NK-92 (cell line): ENCODE measurements around the gene VPS41.

Experiments used
- DNase-seq: peaks from one replicate; lab custom pipeline; 2025; ENCODE audit not compliant: unreplicated experiment; lab: John Stamatoyannopoulos, UW

The VPS41 gene

DNA sequence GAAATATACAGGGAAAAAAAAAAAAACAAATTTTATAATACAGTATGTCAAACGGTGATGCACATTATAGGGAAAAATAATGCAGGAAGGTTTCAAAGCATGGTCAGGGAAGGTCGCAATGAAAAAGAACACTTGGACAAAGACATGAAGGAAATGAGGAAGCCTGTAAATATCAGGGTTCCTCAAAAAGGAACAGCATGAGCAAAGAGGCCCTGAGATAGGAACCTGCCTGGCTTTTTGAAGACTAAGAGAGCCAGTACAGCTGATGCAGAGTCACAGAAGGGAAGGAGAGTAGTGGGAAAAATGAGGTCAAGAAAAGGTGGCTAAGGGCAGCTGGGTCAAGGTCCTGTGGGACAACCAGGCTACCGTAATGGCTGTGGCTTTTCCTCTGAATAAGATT is 1.9 kb downstream of the VPS41 start:
- DNase-seq = no peak

DNA sequence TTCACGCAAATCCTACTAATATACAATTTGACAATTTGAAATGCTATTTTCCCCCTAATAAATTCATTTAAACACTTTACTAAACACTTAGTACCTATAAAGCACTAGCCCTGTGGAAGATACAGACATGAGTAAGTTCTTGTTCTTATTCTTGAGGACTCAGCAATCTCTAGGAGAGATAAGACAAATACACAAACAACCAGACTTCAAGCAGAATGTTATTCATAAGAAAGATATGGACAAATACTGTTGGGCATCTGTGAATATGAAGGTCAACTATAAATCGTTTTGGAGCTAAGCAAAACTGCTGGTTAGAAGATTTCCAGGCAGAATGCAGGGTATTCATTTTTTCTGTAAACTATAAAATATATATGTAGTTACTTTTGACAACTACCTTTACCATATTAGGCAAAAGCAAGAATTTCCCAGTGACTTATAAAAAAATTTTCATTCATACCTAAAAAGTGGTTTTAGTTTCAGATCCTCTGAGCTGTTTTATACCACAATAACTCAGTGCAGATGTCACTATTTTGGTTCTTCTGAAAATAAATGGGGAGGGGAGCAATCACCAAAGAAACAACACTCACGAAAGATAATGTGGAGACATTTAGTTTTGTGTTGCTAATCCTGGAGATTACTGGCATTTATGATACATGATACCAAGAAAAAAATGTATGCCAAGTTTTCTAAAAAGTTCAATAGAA is 3.8 kb downstream of the VPS41 start:
- no peak for DNase-seq

DNA sequence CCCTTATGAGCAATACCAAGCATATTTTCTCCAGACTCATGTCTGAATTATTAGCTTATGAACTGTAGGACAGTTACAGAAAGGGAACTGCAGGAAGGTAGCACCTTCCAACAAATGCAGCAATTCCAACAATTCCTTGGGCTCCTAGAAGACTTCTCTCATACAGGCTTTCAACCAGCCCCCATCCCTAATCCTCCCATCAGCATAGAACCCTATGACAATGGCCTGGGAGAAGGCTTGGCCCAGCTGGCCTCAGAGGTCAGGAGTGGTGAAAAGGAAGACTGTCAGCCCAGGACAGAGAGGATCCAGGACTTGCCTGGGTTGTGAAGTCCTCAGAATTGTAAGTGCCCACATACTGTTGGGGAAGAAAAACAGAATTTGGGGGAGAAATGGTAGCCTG is 5.9 kb downstream of the VPS41 start:
- no peak for DNase-seq

DNA sequence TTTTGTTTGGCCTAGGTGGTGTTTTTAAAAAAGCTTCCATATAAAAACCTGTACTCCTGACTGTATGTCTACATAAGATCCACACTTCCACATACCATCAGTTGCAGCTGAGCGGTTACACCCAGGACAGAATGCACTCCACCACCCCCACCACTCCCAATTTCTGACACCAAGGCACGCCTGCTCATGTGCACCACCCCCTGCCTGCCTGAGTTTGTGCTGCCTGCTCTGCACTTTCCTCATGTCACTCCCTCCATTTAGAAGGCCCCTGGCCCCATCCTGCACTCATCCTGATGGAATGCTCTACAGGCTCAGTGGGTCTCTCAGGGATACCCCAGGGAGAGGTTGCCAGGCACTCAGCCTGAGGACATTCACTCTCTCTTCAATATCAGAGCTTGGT is 6.5 kb downstream of the VPS41 start:
- no peak for DNase-seq

DNA sequence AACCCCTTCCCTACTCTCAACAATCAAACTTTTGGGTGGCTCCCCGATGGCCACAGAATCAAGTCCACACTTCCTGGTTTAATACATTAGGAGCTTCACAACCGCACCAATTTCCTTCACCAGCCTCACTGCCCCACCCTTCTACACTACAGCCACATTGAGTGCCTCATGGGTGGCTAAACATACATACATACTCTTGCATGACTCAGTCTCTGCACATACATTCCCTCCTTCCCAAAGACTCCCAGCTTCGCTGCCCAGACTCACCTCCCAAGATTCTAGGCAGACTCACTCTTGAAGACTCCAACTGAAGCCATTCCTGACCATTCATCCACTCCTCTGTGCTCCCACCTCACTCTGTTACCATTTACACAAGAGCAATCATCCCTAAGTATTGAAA is 15.9 kb downstream of the VPS41 start:
- no peak for DNase-seq

DNA sequence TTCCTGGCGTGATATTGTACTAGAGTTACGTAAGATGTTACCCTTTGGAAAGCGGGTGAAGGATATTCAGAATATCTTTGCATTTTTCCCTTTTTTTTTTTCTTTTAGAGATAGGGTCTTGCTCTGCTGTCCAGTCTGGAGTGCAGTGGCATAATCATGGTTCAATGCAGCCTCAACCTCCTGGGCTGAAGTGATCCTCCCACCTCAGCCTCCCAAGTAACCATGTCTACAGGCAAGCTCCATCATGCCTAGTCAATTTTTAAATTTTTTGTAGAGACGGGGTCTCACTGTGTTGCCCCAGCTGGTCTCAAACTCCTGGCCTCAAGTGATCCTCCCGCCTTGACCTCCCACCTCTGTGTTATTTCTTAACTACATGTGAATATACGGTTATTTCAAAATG is 18.4 kb downstream of the VPS41 start:
- DNase-seq = no peak

DNA sequence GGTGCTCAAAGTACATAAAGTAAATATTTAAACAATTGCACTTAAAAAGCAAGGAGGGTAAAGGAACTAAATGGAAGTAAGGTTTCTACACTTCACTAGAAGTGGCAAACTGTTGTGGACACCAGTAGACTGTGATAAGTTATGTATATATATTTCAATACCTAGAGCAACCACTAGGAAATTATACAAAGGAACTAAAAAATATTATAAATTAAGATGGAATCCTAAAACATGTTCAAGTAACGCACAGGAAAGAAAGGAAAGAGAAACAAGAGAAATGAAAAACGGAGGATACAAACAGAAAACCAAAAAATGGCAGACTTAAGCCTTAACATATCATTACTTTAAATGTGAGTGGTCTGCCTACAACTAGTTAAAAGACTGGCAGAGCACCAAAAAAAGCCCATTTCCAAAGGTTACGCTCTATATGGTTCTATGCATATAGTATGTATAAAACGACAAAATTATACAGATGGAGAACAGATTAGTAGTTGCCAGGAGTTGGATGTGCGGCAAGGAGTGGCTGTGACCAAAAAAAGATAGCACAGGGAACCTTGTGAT is 19.0 kb downstream of the VPS41 start:
- no peak for DNase-seq

DNA sequence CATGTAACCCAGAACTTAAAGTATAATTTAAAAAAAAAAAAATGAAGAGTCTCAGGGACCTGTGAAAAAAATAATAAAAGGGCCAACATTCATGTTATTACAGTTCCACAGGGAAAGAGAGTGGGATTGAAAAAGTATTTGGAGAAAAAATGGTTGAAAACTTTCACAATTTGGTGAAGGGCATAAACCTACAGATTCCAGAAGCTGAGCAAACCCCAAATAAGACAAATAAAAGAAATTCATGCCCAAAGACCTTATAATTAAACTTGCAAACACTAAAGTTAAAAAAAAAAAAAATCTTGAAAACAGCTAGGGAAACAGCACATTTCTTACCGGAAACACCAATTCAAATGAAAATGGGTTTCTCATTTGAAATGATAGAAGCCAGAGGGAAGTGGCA is 19.9 kb downstream of the VPS41 start:
- no peak for DNase-seq

DNA sequence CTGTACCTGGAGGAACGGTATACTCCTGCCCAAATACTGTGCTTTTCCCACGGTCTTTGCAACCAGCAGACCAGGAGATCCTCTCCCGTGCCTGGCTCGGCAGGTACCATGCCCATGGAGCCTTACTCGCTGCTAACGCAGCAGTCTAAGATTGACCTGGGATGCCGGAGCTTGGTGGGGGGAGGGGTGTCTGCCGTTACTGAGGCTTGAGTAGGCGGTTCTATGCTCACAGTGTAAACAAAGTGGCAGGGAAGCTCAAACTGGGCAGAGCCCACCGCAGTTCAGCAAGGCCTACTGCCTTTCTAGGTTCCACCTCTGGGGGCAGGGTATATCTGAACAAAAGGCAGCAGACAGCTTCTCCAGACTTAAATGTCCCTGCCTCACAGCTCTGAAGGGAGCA is 22.7 kb downstream of the VPS41 start:
- DNase-seq = no peak

DNA sequence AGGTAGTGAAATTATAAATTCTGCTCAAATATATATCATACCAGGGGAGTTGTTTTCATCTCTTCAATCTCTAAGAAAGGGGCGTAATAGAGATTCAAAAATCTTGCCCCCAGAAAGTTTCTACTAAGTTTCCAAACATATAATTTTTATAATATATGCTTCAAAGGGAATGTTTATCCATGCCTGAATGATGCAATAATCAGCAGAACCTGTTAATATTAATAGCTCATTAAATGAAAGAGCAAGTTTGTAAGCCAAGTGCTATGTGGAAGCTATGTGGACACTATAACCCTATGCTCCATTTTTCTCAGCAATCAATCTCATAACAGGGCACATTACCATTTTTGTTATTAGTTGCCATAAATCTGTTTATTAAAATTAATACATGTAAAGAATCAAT is 25.3 kb downstream of the VPS41 start:
- no peak for DNase-seq

DNA sequence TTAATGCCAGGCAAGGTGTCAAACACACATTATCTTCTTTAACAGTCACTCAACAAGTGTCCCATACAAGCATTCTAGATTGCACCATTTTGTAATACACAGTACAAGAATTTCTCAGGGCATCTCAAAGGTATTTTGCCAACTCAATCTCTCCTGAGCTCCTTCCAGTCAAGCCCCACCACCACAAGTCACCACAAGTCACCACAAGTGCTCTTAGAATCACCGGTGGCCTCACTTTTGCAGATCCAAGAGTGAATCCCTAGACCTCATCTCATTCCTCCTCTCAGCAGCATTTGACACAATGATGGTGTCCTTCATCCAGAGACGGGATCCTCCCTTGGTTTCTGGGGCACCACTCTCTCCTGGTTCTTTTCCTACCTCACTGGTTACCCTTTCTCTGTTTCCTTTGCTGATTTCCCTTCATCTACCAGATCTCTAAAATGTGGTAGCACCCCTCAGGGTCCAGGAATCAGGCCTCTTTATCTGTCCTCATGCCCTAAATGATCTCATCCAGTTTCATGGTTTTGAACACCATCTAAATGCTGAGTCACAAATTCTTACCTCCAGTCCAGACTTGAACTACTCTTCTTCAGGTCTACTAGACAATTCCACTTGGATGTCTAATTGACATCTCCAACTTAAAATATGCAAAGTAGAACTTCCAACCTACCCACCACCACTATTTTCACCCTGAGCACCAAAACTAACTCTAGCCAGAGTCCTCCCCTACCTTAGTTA is 26.9 kb downstream of the VPS41 start:
- no peak for DNase-seq

DNA sequence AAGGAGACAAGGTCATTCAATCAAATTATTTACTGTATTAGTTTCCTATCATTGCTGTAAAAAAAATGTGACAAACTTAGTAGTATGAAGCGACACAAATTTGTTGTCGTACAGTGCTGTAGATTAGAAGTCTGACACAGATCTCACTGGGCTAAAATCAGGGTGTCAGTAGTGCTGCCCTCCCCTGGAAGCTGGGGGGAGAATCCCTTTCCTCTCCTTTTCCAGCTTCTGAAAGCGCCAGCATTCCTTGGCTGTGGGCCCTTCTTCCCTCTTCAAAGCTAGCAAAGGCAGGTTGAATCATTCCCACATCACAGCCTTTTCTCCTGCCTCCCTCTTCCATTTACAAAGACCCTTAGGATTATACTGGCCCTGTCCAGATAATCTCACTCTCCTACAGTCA is 28.0 kb downstream of the VPS41 start:
- no peak for DNase-seq

DNA sequence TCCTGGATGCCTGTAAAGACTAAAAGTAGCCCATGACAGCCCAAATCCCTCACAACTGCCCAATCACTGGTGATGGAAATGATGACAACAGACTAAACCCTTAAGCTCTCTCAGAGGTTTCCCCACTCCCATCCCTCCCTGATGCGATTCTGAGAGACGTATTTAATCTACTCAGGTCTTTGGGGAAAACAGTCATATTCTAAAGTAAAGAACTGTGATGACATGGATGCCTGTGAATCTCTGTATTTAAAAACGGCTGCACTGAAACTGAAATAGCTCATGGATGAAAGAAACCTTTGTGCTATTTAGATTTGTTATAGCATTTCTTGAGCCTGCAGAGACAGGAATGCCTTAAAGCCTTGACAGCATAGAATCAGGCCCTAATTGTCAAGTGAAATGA is 28.5 kb downstream of the VPS41 start:
- no peak for DNase-seq

DNA sequence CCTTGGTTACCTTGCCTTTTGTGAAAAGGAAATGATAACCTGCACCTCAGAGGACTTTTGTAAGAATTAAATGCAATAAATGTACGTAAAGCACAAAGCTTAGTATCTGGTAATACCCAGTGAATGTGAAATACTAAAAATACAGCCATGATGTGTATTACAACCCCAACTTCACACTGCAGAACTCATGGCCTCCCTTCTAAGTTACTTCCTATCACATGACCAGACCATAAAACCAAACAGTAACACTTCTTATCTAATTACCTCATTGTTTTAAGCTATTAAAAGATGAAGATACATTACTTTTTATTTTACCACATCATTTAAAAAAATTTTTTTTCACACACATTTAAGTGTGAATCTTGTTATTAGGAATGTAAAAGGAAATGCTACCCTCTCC is 29.0 kb downstream of the VPS41 start:
- no peak for DNase-seq

DNA sequence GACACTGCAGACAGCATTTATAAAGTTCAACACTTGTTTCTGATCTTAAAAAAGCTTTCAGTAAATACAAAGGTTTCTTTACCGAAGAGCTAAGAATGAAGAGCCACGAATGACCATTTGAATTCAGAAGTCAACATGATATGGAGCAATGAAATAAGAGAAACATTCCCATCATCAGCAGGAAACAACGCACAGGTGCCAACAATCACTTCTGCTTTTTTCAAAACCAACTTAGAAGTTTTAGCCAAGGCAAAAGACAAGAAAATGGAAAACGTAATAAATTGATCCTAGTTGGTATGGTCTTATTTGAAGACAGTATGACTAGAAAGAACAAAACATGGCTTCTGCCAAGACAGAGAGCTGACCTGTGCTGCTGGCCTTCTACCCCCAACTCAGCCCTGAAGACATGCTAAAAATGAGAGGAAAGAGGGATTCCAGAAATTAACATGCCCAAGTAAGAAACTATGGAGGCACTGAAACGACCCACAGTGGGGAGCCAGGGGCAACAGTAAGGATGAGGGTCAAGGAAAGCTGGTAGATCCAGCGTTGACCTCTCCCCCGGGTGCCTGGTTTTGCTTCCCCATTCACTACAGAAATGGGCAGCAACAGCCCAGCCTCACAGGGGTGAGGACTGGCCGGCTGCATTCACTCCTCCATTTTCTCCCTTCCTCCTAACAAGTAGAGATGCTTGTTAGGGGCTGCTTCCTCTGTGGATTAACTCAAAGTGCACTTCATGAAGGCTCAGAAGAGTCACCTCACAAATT is 30.1 kb downstream of the VPS41 start:
- no peak for DNase-seq

DNA sequence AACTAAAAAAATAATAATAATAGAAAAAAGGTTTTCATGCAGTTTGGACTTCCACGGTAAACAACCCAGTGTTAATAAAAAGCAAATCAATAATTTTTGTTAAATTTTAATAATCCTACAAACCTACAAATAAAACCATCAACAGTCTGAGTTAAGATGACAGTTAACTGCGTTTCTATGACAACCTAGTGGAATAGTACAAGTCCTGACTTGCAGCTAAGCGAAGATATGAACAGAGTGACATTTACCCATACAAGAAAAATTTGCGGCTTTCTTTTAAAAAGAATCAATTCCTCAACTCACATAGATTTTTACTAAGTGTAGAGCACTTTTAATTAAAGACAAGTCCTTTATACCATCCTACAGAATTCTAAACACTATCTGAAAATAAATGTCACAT is 35.6 kb downstream of the VPS41 start:
- DNase-seq = no peak

DNA sequence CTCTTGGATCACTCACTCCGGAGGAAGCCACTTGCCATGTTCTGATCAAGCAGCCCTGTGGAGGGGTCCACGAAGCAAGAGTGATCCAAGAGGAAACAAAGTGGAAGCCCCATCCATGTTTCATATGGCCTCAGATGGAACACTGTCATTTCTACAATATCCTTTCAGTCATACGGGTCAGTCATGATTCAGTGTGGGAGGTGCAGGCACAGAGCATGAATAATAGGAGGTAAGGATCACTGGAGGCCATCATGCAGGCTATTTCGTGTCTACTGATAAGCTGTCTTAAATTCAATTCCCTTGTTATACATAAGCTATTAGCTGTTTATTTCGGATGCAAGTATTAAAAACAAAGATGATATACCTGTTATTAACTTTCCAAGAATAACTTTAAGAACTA is 36.8 kb downstream of the VPS41 start:
- DNase-seq = no peak

DNA sequence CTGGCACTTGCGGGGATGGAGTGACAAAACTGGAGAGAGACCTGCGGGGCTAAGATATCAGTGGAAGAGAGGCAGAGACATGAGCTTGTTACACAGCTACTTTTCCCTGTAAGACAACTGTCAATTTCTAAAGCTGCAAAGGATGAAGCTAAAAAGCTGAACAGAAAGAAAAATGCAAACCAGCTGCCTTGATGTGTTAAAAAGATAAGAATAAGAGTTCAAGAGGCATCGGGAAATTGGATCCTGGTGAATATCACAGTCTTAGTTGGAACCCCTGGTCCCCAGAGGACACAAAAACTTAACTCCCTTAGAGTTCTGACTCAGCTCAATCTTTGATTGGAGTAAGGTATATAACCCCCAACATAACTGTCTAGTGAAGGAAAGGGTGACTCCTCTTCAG is 38.8 kb downstream of the VPS41 start:
- no peak for DNase-seq

DNA sequence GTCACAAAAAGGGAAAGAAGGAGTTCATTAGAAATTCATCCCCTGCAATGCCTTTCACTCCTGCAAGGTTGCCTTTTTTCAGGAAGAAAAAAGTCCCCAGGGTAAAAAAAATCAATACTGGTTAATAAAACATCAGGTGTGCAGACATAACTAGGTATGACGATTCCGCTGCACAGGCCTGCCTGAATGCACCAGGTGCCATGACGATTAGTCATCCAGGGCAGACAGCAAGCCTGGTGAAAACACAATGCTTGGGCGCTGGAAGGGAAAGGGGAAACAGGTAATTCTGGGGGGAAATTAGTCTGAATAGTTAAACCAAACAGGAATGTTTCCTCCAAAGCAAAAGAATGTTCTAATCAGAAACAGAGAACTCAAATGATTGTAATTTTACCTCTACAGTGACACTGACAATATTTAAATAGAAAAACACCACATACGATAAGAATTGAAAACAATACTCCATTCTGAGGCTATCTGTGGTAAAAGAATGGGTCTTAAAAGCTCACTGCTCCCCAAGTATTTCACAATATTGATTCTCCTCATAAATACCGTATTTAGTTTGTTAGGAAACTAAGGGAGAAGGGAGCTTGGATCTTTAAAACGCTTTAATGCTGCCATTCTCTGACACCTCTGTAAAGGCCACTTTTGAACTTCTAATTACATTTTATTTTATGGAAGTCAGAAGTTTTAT is 45.2 kb downstream of the VPS41 start:
- no peak for DNase-seq

DNA sequence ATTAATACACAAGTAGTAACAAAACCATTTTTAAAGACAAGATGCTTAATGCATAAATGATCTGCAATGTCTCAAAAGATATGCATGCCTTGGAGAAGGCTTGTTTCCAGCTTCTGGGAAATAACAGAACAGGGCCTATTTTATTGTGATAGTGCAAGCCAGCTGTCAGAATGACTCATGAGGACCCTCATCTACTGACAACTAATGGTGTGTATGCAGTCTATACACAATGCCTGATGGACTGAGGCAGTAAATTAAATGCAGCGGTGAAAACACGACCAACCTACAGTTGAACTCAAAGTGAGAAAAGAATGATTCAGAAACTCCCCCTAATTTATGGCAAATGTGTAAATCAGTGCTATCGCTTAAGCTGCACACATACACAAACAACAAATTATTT is 46.3 kb downstream of the VPS41 start:
- DNase-seq = no peak

DNA sequence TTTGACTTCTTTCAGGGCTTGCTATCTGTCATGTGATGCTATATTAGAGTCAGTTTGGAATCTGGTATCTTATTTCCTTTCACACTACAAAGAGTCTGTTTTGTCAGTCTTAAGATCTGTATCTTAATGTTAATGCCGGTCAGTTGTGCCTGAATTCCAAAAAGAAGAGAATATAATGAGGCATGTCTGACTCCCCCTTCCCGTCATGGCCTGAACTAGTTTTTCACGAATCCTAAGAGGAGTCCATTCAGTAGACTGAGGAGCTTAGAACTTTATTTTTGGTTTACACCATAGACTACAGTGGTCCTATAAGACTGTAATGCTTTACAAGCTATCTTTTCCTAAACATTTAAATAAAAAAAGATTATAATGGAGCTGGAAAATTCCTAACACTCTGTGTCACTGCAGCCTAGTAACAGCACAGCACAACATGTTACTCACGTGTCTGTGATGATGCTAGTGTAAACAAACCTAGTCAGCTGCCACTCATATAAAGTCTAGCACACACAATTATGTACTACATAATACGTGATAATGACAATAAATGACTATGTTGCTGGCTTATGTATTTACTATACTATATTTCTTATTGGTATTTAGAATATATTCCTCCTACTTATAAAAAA is 50.6 kb downstream of the VPS41 start:
- no peak for DNase-seq
